Stimulated activated CD8-positive, alpha-beta memory T cell treated with anti-CD3 and anti-CD28 coated beads, Interleukin-12 subunit alpha, Interleukin-12 subunit beta, amount 100 ng/mL, for 24 hours (primary cell): ENCODE results near the gene NFIA.

Experiments used
- DNase-seq: peaks from one replicate; pipeline ENCODE4 v3.0.0-alpha.2; 2020; ENCODE audit errors: extremely low read depth

The NFIA gene

DNA sequence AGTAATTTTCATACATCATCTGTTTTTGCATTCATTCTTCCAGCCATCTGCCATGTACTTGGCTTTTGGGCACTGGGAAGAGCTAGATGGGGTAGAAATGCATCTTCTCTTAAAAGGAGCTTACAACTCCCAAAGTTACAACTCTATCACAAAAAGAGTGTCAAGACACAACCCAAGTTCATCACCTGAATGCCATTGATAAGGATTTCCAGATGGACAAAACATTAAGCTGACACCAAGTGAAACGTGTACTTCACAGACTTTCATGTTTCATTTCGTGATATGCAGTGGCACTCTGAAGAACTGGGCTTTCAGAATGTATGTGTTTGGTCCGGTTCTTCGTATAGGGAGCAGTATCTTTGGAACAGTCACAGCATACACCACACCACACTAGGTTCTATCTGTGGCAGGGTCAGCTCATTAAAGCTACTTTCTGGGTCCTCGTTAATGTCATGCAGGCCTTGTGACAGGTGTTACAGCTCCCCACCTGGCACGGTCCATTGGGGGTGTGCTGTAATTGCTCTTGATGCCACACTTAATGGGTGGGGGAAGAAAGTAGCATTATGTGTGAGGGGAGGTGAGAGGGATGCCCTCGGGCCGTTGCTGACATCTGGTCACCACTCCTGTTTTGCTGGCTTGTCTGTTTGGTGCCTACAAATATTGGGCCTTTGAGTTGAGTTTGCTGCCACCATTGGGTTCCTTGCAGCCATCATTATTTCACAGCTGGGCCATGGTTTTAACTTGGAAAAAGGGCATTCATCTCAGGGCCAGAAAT lies 164.9 kb downstream of the NFIA start:
- no peak for DNase-seq

DNA sequence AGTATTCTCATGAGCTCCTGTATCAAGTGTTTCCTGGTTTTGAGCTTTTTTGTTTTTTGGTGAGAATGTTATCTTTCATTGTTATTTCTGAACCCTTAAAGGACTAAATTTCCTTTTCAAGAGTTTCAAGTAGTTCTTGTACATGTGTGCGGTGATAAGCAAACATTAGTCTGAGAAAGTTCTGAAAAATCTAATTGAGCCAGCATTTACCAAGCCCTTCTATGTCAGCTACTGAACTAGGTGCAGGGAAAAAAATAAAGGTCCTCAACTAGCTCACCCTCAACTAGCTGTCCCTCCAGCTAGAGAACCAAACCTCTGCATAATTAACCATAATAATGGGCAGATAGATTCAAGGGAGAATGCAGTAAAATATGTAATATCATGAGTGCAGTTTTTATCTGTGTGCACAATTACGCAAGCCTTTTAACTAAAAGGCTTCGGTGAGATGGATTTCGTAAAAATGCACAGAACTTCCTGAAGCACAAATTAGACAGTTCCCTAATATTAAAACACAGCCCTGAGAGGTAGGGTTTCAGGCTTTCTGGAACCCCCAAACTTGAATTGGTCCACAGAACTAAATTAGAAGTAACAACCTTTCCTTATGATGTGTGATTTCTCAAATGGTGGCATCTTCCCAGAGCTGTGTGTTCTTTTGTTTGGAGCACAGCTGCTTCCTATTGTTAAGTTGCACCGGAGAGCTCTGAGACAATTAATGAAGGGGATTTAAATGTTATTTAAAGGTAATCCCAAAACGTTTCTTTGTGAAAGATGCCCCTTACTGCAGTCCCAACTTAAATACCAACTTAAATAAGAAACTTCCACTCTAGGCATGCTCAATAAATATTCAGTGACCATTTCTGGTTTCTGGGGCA lies 165.8 kb downstream of the NFIA start:
- DNase-seq = no peak

DNA sequence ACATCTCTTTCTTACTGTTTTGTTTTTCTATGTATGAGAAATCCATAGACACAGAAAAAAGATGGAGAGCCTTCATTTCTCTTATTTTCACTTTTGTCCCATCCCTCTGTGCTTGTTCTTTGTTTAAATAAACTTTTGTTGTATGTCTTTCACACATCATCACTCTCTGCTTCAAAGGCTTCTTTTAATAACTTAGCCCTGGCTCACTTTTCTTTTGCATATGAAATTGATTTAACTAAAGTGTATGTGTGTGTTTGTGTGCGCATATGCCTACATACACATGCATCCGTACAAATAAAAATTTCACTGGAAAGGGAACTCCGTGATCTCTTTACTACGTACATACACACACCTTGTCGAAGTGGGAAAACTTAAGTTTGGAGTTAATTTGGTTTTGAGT lies 168.6 kb downstream of the NFIA start:
- no peak for DNase-seq

DNA sequence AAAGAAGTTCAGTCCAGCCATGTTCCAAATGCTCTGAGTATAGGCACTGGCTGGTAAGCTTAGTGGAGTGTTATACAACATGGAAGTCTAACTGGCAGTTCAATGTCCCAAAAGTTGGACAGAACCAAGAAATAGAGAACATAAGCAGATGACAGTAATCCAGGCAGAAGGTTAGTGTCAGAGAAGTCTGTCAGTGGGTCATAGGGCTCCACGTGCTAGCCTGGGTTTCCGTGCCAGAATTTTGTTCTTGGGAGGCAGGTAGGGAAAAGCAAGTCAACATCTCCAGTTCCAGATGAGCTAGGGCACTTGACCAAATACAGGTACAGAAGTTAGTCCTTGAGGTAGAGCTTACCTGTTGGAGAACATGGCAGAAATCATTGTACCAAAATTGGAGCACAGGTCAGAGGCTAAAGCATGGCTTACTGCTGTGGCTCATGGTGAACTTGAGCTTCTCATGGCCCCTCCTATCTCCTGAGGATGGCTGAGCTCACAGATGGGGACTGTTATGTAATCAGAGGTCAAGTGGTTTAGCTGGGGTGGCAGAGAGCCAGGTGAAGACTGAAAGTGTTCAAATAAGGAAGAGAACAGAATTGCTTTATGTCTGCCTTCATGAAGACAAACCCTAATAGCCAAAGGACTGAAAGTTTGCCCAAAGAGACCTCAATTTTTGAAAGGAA lies 170.8 kb downstream of the NFIA start:
- DNase-seq = no peak

DNA sequence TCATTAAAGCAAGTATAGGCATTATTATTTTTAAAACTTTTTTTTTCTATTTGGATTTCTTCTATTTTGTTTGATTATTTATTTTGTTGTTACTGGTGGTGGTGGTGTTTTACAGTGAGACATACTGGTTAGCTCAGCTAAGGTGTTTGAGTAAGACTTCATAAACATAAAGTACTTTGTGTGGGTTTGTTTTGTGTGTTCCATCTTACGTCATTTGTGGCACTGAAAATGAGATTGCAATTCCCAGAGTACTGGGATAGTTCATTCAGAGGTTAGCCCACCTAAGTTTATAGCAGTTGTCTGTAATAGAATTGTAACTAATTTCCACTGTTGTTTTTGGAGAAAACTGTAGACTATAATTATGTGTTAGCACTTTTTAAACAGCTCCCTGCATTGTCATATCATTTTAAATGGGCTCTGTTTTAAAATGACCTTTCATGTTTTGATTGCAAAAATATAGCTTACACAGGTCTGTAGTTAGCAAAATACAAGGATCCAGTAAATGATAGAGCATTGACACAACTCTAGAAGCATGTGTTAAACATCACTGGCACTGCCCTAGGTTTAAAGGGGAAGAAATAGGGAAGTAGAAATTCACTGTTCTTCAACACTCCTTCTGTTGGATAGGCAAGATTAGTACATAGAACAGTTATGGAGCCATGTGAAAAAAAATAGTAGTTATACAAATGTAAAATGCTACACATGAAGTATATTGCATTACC lies 171.7 kb downstream of the NFIA start:
- DNase-seq = no peak

DNA sequence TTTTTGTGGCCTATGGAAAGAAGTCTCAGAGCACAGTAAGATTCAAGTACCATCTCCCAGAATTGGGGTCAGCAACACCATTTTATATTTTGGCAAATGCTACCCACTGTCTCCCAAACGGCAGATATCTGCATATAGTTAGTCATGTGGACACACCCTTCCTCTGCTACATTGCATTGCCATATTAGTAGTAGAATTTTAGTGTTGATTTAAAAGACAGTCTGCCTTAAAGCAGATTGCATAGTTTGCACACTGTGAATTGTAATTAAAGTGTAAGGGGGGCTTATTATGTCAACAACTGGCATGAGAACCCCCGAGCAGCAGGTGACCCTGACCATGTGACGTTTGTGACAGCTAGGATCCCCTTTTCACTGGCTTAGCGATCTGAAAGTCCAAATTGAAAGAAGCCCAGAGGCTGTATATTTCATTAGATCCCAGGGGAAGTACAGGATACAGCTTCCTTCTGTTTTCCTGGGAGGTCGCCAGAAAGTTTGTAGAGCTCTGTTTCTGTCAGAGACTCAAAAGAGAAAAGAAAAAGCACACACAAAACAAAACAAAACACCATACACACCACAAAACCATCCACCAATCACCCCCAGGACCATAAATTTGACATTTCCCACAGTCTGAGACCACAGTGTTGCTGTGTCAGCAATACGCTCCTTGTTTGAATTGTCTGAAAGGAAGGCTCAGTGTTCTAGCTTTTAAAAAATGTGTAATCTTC lies 172.4 kb downstream of the NFIA start:
- DNase-seq = no peak

GRCh38 chr1:61255358-61255703 lies 173.0 kb downstream of the NFIA start:
- DNase-seq = no peak

- DNase-seq = no peak
These were observed 177.2 kb downstream of the NFIA start for GRCh38 chr1:61259379-61260148.

- no peak for DNase-seq
These were observed 177.8 kb downstream of the NFIA start for GRCh38 chr1:61260171-61260570.

- no peak for DNase-seq
These were observed 179.2 kb downstream of the NFIA start for GRCh38 chr1:61261595-61261994.

DNA sequence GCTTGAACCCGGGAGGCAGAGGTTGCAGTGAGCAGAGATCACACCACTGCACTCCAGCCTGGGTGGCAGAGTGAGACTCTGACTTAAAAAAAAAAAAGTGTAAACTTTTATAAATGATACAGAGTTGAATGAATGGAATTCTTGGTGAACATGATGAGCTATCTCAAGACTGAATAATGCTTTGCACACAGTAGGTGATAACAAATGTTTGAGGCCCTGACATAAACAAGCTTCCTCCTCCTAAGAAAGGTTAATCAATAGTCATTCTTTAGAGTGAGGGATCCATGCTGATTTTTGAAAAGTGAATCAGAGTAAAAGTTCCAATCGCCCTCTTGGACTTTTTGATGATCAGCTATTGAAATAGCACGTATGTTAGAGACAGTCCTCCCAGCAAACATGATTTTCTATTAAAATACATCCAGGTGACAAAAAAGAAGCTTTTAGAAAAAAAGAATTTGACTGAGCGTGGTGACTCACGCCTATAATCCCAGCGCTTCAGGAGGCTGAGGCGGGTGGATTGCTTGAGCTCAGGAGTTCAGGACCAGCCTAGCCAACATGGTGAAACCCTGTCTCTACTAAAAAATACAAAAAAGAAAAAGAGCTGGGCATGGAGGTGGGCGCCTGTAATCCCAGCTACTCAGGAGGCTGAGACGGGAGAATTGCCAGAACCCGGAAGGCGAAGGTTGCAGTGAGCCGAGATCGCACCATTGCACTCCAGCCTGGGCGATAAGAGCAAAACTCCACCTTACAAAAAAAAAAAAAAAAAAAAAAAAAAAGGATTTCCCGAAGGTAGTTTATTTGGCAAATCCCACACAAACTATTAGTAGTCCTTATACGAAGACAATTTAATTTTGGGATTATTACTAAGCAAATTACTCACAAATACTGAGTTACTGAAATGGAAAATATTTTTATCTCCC lies 181.8 kb downstream of the NFIA start:
- DNase-seq = no peak

DNA sequence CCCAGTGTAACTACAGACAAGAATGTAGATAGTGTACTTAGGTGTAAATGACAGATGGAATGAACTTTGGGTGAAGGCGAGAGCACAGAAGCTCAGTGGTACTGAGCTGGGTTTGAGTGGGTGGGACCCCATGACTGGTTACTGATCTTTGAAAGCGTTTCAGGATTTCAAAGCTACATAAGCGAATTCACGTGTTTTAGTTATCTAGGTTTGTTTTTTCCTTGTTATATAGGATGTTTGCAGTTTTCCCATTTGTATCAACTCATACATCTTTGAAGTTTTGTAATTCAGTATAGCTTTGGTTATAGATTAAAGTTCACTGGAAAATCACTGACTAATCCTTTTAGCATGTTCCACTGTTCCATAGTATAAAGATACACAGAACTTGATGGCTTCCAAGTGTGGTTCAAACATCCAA lies 182.5 kb downstream of the NFIA start:
- DNase-seq = no peak

- no peak for DNase-seq
These were observed 183.3 kb downstream of the NFIA start for GRCh38 chr1:61265665-61266064.

- no peak for DNase-seq
These were observed 184.4 kb downstream of the NFIA start for GRCh38 chr1:61266738-61267137.

DNA sequence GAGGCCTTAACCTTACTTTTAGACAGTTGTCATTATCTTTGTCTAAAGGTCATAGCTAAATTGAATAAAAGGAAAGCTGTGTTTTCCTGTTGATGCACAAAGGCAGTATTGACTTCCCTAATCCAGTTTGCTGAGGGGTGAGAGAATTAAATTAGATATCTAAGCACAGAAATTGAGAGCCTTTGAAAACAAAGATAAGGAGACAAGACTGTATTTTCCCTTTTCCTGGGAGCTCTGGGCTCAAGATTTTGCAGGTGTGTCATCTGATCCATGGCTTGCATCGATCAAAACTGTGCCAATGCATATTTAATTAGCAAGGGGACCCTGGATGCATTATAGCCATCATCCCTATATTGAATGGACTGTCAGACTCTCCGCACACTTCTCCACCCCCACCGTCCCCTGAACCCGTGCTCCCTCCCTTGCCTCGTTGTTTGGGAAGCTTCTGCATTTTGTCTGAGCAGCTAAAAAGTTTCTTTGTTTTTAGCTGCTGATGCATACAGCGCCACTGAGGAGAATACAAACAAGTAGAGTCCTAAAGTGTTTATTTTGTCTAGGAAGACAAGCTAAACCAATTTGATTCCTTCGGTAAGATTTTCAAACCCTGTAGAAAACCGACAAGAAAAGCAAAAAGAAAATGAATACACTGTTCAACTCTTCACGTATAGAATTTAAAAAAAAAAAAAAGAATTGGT lies 186.3 kb downstream of the NFIA start:
- no peak for DNase-seq

- no peak for DNase-seq
These were observed 187.2 kb downstream of the NFIA start for GRCh38 chr1:61269602-61270001.

- no peak for DNase-seq
These were observed 187.7 kb downstream of the NFIA start for GRCh38 chr1:61270107-61270506.

DNA sequence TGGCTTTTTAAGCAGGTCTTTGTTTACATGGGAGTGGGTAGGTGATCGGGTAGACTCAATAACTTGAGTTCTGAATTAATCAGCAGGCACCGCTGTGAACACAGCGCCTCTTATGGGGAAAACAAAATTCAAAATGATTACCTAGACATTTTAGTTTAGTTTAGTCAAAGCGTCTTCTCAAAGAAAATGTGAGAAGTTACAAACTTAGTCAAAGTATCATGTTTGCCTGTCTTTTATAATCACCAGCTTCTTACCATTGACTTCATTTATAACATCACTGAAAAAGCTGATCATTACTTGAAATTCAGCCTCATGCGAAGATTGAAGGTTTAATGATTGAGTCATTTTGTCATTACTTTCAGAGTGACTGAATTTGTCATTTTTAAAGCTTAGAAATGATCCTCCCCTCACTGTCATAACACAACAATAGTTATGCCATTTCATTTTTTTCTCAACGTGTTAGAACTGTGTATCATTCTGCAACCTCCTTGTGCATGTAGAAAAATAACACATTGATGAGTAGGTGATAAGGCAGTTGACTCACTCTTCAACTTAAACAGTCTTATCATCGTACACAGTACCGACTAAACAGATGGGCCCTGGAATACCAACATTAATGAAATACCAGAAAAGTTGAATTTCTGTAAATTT lies 188.5 kb downstream of the NFIA start:
- no peak for DNase-seq
